HL-60 (cell line): Measurements from ENCODE around the gene ZNF697.

Experiments used
- DNase-seq, 2 experiments: peaks; one replicate each; pipeline ENCODE4 v3.0.0-alpha.2; 2010 to 2020; ENCODE audit warnings: low read depth in 1 of 2, low spot score in 1 of 2
- H3K27ac ChIP-seq: fragments of 250-450 bp; sonication (Bioruptor Pico); replicated peaks from 2 replicates; pipeline ENCODE4 v1.5.1; 2020; ENCODE audit warnings: mild to moderate bottlenecking, moderate library complexity
- H3K27me3 ChIP-seq: fragments of 250-450 bp; sonication (Bioruptor Pico); 2 replicates; pipeline ENCODE4 v1.5.1; 2021; ENCODE audit warnings: mild to moderate bottlenecking, moderate library complexity; ENCODE audit not compliant: insufficient read depth, poor library complexity, severe bottlenecking
- H3K4me3 ChIP-seq: replicated peaks from 2 replicates; pipeline ENCODE4 v1.5.1; 2011; ENCODE audit warnings: mild to moderate bottlenecking, control low read depth, low read length; ENCODE audit not compliant: insufficient read depth
- CTCF ChIP-seq: IDR thresholded peaks from one replicate; pipeline ENCODE4 v1.5.1; 2011; ENCODE audit warnings: low read length, control low read depth, inconsistent platforms; ENCODE audit not compliant: insufficient read depth
- GABPA ChIP-seq: IDR thresholded peaks from 2 replicates; pipeline ENCODE4 v1.6.1; 2012; ENCODE audit warnings: low read depth
- POLR2AphosphoS5 ChIP-seq: IDR thresholded peaks from 2 replicates; pipeline ENCODE4 v1.6.1; 2012; ENCODE audit warnings: low read depth
- REST ChIP-seq: IDR thresholded peaks from 2 replicates; pipeline ENCODE4 v1.6.1; 2012; ENCODE audit warnings: low read depth; ENCODE audit not compliant: insufficient replicate concordance
- SPI1 ChIP-seq: IDR thresholded peaks from 2 replicates; pipeline ENCODE4 v1.6.1; 2012; ENCODE audit warnings: low read depth, mild to moderate bottlenecking, borderline replicate concordance

ZNF697 gene

DNA sequence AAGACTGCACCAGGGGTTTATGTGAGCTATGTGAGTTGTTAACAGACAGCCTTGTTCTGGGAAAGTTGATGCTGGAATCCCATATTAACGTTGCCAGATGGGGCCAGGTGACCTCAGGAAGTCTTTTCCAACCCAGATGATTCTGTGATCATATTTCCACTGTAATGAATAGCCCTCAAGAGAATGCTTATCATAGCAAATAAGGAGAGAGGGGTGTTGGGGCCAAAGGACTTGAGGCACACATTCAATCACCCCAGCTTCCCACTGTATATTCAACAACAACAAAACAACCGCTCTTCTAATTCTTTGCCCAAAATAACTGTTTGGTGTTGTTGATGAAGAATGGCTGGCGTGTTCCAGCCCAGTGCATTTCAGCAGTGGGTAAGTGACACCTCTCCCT, 14.1 kb downstream of the ZNF697 start:
- Histone ChIP-seq H3K27me3 (no peaks in the 10 kb centered on the region), H3K27ac (no peak overlapping the region), H3K4me3 (no peak overlapping the region)
- DNase-seq, result no peak
- TF ChIP-seq GABPA, result no peak
- TF ChIP-seq REST, result no peak
- TF ChIP-seq POLR2AphosphoS5, result no peak
- no peak for TF ChIP-seq CTCF
- no peak for TF ChIP-seq SPI1

GRCh38 chr1:119633575-119633974, 14.5 kb downstream of the ZNF697 start:
- DNase-seq, result no peak
- no peak overlapping the region for H3K4me3 ChIP-seq
- H3K27ac ChIP-seq, result no peak overlapping the region
- TF ChIP-seq SPI1, result no peak
- TF ChIP-seq GABPA, result no peak
- no peak for TF ChIP-seq POLR2AphosphoS5
- TF ChIP-seq REST, result no peak
- no peak for TF ChIP-seq CTCF
- no peaks in the 10 kb centered on the region for H3K27me3 ChIP-seq

GRCh38 chr1:119632841-119633240, 15.2 kb downstream of the ZNF697 start:
- H3K27ac ChIP-seq, result no peak overlapping the region
- DNase-seq, result no peak
- TF ChIP-seq GABPA (no peak), SPI1 (no peak), CTCF (no peak), POLR2AphosphoS5 (no peak), REST (no peak)

More at GRCh38 chr1:119632841-119633240, 15.2 kb downstream of the ZNF697 start:
- H3K4me3 ChIP-seq, result no peak overlapping the region
- H3K27me3 ChIP-seq, result no peaks in the 10 kb centered on the region
